ENCODE data around the gene ZNF236. TPM values are rescaled to one million over a fixed set of nuclear protein-coding genes. Genes with fewer than 3 reads are reported as not detected.
"Not testable (repeated sequence)": the region's sequence is repeated elsewhere in the genome, so short reads cannot be mapped to it uniquely, and the experiment has no call there.

The ZNF236 gene
- total RNA-seq, 1 donor from 2014 or later: 14.5 TPM

DNA sequence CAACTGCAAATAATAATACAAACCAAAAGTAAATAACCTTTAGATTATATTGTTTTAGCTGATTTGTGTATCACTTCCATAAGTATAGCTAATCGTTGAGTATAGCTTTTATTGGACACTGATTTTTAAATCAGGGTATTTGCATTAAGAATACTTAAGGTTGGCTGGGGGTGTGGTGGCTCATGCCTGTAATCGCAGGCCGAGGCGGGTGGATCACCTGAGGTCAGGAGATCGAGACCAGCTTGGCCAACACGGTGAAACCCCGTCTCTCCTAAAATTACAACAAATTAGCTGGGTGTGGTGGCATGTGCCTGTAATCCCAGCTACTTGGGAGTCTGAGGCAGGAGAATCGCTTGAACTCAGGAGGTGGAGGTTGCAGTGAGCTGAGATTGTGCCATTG, 122.0 kb downstream of the ZNF236 start:
- DNase-seq (ENCODE audit: low read depth): not testable (repeated sequence)

DNA sequence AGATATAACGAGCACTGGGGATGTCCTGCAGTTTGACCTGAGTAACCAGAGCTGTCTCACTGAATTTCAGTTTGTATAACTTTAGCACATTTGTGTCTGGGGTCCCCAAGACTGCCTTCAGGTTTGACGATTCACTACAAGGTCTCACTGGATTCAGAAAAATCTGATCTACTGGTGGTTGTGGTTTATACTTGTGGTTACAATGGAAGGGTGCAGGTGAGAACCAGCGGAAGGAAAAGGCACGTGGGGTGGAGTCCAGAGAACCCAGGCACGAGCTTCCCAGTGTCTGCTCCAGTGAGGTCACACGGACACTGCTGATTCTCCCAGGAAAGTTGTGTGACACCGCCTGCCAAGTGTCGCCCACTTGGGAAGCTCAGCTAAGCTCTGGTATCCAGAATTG, 126.0 kb downstream of the ZNF236 start:
- no peak for DNase-seq (ENCODE audit: low read depth)

- DNase-seq (ENCODE audit: low read depth): peak; percentile 83
These were observed 129.3 kb downstream of the ZNF236 start for GRCh38 chr18:76951456-76952247.

DNA sequence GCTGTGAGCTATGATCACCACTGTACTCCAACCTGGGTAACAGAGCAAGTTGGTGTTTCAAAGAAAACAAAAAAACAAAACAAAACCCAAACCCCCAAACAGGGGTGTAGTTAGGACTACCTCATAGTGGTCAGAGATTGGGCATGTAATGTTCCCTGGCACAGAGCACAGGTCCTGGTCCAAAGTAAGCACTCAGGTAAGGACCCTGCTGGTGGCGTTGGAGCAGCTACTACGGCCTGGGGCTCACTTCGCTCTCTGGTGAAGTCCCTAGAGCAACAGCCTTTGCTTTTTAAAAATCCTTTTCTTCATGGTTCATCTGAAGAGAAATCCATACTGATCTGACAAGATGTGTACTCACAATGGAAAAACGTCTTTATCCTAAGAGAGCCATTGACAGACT, 130.4 kb downstream of the ZNF236 start:
- DNase-seq (ENCODE audit: low read depth): no peak

DNA sequence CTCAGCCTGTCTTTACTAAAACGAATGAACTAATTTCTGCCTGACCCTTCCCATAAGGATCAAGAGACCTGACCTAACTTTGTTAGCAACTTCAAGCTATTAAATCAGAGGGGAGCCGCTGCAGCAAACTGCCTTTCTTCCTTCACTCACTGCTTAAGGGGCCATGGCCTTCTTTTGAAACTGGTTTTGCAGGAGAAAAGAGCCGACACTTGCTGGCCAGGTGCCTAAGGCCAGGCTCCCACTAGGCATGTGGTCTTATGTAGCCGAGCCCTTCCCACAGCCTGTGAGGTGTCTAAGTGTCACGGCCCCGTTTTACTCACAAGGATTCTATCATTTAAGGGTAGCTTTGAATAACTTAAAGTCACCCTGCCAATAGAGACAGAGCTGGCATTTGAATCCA, 130.8 kb downstream of the ZNF236 start:
- DNase-seq (ENCODE audit: low read depth): peak; percentile 17

- DNase-seq (ENCODE audit: low read depth): peak; percentile 41
These were observed 131.4 kb downstream of the ZNF236 start for GRCh38 chr18:76953583-76954233.

- no peak for DNase-seq (ENCODE audit: low read depth)
These were observed 133.3 kb downstream of the ZNF236 start for GRCh38 chr18:76955524-76956170.

DNA sequence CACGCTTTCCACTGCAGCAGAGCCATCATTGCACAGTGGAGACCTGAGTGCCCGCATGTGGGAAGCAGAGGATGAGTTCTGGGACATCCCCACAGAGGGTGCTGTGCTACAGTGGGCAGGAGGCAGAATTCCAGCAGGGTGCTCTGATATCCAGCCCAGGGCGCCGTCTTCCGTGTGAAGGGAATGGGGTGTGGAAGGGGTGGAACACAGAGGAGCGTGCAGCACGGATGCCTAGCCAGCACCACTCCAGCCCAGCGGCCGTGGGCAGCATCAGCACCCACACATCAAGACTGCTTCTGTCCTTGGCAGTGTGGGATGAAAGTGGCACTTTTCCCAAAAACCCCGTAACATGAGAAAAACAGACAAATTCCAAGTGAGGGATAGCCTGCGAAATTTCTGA, 134.3 kb downstream of the ZNF236 start:
- DNase-seq (ENCODE audit: low read depth): no peak

GRCh38 chr18:76957384-76958355, 135.3 kb downstream of the ZNF236 start:
- no peak for DNase-seq (ENCODE audit: low read depth)

GRCh38 chr18:76958692-76959341, 136.5 kb downstream of the ZNF236 start:
- DNase-seq (ENCODE audit: low read depth): no peak

GRCh38 chr18:76959605-76960004, 137.2 kb downstream of the ZNF236 start:
- DNase-seq (ENCODE audit: low read depth): no peak

DNA sequence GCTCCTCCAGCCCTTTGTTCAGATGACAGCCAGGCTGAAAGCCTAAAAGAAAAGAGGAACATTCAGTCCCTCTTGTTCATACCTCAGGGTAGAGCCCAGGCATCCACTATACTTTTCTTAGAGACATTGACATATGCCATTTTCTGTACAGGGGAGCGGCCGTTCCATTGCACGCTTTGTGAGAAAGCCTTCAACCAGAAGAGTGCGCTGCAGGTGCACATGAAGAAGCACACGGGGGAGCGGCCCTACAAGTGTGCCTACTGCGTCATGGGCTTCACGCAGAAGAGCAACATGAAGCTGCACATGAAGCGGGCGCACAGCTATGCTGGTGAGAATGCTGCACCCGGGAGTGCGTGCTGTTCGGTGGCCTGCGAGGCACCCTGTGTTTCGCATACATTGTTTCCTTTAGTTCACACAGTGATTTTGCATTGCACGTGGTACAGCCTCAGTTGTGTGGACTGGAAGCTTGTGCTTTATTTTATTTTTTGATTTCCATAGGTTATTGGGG, 138.2 kb downstream of the ZNF236 start:
- DNase-seq (ENCODE audit: low read depth): no peak

DNA sequence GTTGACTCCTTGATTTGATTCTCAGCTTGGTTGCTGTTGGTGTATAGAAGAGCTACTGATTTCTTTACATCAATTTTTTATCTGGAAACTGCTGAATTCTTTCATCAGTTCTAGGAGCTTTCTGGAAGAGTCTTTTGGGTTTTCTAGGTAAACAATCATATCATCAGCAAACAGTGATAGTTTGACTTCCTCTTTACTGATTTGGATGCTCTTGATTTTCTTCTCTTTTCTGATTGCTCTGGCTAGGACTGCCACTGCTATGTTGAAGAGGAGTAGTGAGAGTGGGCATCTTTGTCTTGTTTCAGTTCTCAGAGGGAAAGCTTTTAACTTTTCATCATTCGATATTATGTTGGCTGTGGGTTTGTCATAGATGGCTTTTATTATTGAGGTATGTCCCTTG, 140.5 kb downstream of the ZNF236 start:
- no peak for DNase-seq (ENCODE audit: low read depth)

DNA sequence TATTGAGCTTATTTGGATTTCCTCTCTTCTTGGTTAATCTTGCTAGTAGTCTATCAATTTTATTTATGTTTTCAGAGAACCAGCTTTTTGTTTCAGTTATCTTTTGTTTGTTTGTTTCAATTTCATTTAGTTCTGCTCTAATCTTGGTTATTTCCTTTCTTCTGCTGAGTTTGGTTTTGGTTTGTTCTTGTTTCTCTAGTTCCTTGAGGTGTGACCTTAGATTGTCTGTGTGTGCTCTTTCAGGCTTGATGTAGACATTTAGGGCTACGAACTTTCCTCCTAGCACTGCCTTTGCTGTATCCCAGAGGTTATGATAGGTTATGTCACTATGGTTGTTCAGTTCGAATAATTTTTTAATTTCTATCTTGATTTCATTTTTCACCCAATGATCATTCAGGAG, 141.6 kb downstream of the ZNF236 start:
- no peak for DNase-seq (ENCODE audit: low read depth)

DNA sequence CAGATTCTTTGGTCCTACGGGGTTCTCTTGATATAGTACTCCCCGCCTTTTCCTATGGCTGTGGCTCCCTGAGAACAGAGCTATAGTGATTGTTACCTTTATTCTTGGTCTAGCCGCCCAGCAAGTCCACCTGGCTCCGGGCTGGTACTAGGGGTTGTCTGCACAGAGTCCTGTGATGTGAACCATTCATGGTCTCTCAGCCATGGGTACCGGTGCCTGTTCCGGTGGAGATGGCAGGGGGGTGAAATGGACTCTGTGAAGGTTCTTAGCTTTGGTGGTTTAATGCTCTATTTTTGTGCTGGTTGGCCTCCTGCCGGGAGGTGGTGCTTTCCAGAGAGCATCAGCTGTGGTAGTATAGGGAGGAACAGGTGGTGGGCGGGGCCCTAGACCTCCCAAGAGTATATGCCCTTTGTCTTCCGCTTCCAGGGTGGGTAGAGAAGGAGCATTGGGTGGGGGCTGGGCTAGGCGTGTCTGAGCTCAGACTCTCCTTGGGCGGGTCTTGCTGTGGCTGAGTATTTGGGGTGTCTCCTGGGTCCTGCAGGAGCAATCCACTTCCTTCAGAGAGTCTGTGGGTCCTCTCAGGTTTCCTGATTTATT, 143.3 kb downstream of the ZNF236 start:
- not testable (repeated sequence) for DNase-seq (ENCODE audit: low read depth)

DNA sequence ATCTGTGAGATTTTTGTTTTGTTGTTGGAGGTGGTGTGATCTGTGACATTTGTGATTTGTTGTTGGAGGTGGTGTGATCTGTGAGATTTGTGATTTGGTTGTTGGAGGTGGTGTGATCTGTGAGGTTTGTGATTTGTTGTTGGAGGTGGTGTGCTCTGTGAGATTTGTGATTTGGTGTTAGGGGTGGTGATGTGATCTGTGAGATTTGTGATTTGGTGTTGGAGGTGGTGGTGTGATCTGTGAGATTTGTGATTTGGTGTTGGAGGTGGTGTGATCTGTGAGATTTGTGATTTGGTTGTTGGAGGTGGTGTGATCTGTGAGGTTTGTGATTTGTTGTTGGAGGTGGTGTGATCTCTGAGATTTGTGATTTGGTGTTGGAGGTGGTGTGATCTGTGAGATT, 144.9 kb downstream of the ZNF236 start:
- not testable (repeated sequence) for DNase-seq (ENCODE audit: low read depth)

- no peak for DNase-seq (ENCODE audit: low read depth)
These were observed 145.5 kb downstream of the ZNF236 start for GRCh38 chr18:76967721-76968472.

DNA sequence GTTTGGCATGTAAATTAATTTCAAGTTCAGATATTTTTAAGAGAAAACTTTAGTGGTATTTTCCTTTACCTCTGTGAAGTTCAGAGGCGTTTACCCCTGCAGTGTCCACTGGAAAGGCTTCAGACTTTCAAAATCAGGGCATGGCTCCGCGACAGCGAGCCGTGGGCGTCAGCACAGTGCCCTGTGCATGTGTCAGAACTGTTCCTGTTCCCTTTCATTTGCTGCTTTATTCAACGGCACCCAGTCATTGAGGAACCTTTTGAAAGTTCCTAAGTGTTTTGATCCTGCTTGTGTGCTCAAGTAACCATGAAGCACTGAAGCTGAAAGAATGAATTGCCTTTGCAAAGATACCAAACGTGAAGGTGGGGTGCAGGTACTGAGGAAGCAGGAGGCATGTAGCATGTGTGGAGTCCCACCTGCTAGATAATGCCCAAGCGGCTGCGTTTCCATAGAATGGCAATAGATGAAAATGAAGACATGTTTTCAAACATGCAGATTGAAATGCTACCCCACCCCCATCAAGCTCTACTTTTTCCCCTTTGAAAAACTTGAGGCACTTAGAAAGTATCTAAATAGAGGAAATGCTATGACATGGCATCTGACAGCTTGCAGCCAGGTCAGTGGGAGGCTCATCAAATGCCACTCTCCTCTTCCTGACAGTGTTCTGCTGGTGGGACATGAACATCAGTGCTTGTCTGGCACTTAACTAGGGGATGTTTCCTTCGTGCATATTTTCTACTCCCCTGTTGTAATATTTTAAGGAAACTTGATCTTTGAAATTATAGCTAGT, 148.6 kb downstream of the ZNF236 start:
- peak; percentile 22 for DNase-seq (ENCODE audit: low read depth)

DNA sequence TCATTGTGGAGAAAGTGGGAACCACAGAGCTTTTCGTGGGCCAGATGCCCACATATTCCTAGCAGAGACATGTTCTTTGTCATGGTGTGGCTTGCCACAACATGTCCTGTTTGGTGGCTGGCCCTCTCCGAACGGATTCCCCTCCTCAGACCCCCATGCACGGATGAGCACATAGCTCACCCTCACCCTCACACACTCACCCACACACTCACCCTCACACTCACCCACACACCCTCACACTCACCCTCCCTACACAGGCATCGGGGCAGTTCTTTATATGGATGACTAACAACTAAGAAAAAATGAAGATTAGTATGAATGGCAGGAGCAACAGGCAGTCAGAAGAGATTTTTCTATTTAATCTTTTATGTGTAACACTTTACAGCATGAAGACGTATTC, 149.9 kb downstream of the ZNF236 start:
- DNase-seq (ENCODE audit: low read depth): no peak

All from renal cortical epithelial cell (primary cell).